HG03175 (cell line): ENCODE measurements around the gene CACNG7.
"Not testable (repeated sequence)": the region's sequence is repeated elsewhere in the genome, so short reads cannot be mapped to it uniquely, and the experiment has no call there.

ENCODE experiments used
- ATAC-seq: cut with Tn5 transposase; IDR thresholded peaks from one replicate; pipeline ENCODE4 v1.9.1; 2021; ENCODE audit warnings: mild to moderate bottlenecking, moderate library complexity; ENCODE audit not compliant: unreplicated experiment

The CACNG7 gene

GRCh38 chr19:53947624-53948023 lies 38.5 kb downstream of the CACNG7 start:
- no peak for ATAC-seq

GRCh38 chr19:53948611-53949010 lies 39.5 kb downstream of the CACNG7 start:
- not testable (repeated sequence) for ATAC-seq

- ATAC-seq, result no peak
These were observed 42.4 kb downstream of the CACNG7 start for GRCh38 chr19:53951436-53951835.

GRCh38 chr19:53951947-53952346 lies 42.9 kb downstream of the CACNG7 start:
- ATAC-seq, result no peak

GRCh38 chr19:53953383-53953782 lies 44.3 kb downstream of the CACNG7 start:
- ATAC-seq, result no peak

GRCh38 chr19:53957448-53958167 lies 48.5 kb downstream of the CACNG7 start:
- ATAC-seq, result no peak

- no peak for ATAC-seq
These were observed 49.1 kb downstream of the CACNG7 start for GRCh38 chr19:53958168-53958571.

- no peak for ATAC-seq
These were observed 50.0 kb downstream of the CACNG7 start for GRCh38 chr19:53958823-53959757.

- no peak for ATAC-seq
These were observed 51.1 kb downstream of the CACNG7 start for GRCh38 chr19:53960187-53960586.

- no peak for ATAC-seq
These were observed 51.8 kb downstream of the CACNG7 start for GRCh38 chr19:53960886-53961285.

GRCh38 chr19:53961523-53962356 lies 52.7 kb downstream of the CACNG7 start:
- no peak for ATAC-seq

- no peak for ATAC-seq
These were observed 53.9 kb downstream of the CACNG7 start, which contains the start of gene CACNG8 for GRCh38 chr19:53962887-53963431. Gene CACNG8 (plus strand): TSS chr19:53962937.

- no peak for ATAC-seq
These were observed 56.0 kb downstream of the CACNG7 start for GRCh38 chr19:53965091-53965490.

GRCh38 chr19:53966931-53967330 lies 57.9 kb downstream of the CACNG7 start:
- ATAC-seq, result no peak

GRCh38 chr19:53969366-53969765 lies 60.3 kb downstream of the CACNG7 start:
- no peak for ATAC-seq

- ATAC-seq, result no peak
These were observed 62.6 kb downstream of the CACNG7 start for GRCh38 chr19:53971673-53972072.

GRCh38 chr19:53977429-53977990 lies 68.4 kb downstream of the CACNG7 start:
- ATAC-seq, result no peak

GRCh38 chr19:53977991-53978731 lies 69.1 kb downstream of the CACNG7 start:
- no peak for ATAC-seq

GRCh38 chr19:53978975-53979801 lies 70.1 kb downstream of the CACNG7 start:
- no peak for ATAC-seq
